OCI-LY7 (cell line): Measurements from ENCODE around the gene UPK3A.

Experiments used
- EZH2phosphoT487 ChIP-seq: fragments of 200-600 bp; sonication (generic); IDR thresholded peaks from 2 replicates; pipeline ENCODE4 v1.6.1; 2018; ENCODE audit warnings: low read depth, borderline replicate concordance, mild to moderate bottlenecking, mixed run types, antibody characterized with exemption, low read length, moderate library complexity, mixed read lengths
- TF ChIP-seq, protein P1 (sequence below): fragments of 200-600 bp; sonication (generic); conservative IDR thresholded peaks from 2 replicates; pipeline ENCODE4 v1.5.1; 2014; ENCODE audit warnings: mild to moderate bottlenecking, antibody characterized with exemption, low read length, moderate library complexity, mixed read lengths

GRCh38 chr22:45237065-45237990 lies 47.4 kb upstream of the UPK3A start:
- TF ChIP-seq, protein P1, sequence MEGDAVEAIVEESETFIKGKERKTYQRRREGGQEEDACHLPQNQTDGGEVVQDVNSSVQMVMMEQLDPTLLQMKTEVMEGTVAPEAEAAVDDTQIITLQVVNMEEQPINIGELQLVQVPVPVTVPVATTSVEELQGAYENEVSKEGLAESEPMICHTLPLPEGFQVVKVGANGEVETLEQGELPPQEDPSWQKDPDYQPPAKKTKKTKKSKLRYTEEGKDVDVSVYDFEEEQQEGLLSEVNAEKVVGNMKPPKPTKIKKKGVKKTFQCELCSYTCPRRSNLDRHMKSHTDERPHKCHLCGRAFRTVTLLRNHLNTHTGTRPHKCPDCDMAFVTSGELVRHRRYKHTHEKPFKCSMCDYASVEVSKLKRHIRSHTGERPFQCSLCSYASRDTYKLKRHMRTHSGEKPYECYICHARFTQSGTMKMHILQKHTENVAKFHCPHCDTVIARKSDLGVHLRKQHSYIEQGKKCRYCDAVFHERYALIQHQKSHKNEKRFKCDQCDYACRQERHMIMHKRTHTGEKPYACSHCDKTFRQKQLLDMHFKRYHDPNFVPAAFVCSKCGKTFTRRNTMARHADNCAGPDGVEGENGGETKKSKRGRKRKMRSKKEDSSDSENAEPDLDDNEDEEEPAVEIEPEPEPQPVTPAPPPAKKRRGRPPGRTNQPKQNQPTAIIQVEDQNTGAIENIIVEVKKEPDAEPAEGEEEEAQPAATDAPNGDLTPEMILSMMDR: no peak
- no peak for TF ChIP-seq EZH2phosphoT487
